AG04449 (cell line): ENCODE data around the gene SPACA7.
"Not testable (repeated sequence)": the region's sequence is repeated elsewhere in the genome, so short reads cannot be mapped to it uniquely, and the experiment has no call there.

Experiments
- CTCF ChIA-PET: fragments of 350-600 bp; formaldehyde crosslinking; extraction: SDS; loops from one replicate; lab custom pipeline; 2021; ENCODE audit warnings: antibody characterized with exemption; lab: Yijun Ruan, JAX
- POLR2A ChIA-PET: fragments of 400-600, 350-600 bp; formaldehyde crosslinking; extraction: SDS; loops from one replicate; lab custom pipeline; 2020; ENCODE audit warnings: antibody characterized with exemption, inconsistent platforms; lab: Yijun Ruan, JAX
- DNase-seq: peaks from one replicate; pipeline ENCODE4 v3.0.0-alpha.2; 2010; ENCODE audit warnings: low read depth, low spot score
- H3K4me3 ChIP-seq: 2 replicates; pipeline ENCODE4 v1.5.1; 2011; ENCODE audit warnings: low read depth, mild to moderate bottlenecking, control low read depth, low read length
- CTCF ChIP-seq: IDR thresholded peaks from one replicate; pipeline ENCODE4 v1.5.1; 2011; ENCODE audit warnings: mild to moderate bottlenecking, moderate library complexity, low read length, control low read depth, inconsistent platforms; ENCODE audit not compliant: insufficient read depth; ENCODE audit errors: missing control alignments

The SPACA7 gene

DNA sequence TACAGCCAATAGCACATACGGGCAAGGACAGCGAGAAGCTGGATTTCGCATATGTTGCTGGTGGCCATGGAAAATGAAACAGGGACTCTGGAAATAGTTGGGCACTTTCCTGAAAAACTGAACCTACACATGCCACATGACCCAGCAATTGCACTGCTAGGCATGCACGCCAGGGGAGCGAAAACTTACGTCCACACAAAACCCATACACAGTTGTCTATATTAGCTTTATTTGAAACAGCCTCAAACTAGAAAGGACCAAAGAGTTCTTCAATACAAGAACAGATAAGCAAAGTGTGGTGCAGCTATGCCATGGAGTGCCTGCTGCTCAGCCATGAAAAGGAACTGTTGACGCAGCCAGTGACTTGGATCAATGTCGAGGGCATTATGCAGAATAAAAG is 7.3 kb upstream of the SPACA7 start:
- no peak for DNase-seq
- ChIA-PET CTCF (no interaction called here), POLR2A (no interaction called here)
- no peak for TF ChIP-seq CTCF
- no peak overlapping the region for H3K4me3 ChIP-seq

DNA sequence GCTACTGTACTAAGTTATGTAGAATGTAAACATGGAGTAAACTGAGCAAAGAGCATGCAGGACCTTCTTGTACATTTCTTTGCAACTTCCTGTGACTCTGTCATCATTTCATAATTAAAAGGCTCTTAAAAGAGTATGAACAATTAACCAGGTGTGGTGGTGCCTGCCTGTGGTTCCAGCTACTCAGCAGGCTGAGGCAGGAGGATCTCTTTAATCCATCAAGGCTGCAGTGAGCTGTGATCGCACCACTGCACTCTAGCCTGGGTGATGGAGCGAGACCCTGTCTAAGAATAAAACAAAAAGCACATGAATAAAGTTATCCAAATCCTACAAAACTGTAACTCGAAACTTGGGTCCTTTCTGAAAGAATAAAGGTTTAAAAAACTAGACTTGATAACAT is 5.8 kb upstream of the SPACA7 start:
- no peak for DNase-seq
- CTCF ChIA-PET: no interaction called here
- no peak for TF ChIP-seq CTCF
- H3K4me3 ChIP-seq: no peak overlapping the region
- POLR2A ChIA-PET: no interaction called here

DNA sequence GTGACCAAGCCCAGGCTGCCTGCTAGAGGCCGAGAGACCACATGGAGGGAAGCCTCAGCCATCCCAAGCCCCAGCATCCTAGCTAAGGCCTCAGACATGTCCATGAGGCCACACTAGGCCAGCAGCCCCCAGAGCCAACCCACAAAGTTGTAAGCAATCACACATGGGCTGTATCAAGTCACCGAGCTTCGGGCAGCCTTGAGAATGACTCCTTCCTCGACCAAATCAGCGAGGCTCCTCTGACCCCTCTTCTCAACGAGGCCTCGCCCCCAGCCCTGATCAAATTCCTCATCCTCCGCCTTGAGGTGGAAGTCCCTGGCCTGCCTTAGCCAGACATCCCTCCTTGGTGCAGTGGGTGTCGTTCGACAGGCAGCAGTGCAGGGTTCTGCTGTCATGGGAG is 1.9 kb upstream of the SPACA7 start:
- CTCF ChIA-PET: no interaction called here
- no peak for TF ChIP-seq CTCF
- DNase-seq: no peak
- POLR2A ChIA-PET: no interaction called here
- no peak overlapping the region for H3K4me3 ChIP-seq

GRCh38 chr13:112391746-112392145 is 15.6 kb downstream of the SPACA7 start:
- DNase-seq: no peak
- H3K4me3 ChIP-seq: no peak overlapping the region
- ChIA-PET CTCF (no interaction called here), POLR2A (no interaction called here)
- no peak for TF ChIP-seq CTCF

GRCh38 chr13:112392719-112393118 is 16.6 kb downstream of the SPACA7 start:
- TF ChIP-seq CTCF: no peak
- no peak overlapping the region for H3K4me3 ChIP-seq
- POLR2A ChIA-PET: no interaction called here
- CTCF ChIA-PET: no interaction called here
- no peak for DNase-seq

- CTCF ChIA-PET, DNase-seq, H3K4me3 ChIP-seq, POLR2A ChIA-PET: not testable (repeated sequence)
These were observed 18.9 kb downstream of the SPACA7 start for GRCh38 chr13:112395022-112395421.

DNA sequence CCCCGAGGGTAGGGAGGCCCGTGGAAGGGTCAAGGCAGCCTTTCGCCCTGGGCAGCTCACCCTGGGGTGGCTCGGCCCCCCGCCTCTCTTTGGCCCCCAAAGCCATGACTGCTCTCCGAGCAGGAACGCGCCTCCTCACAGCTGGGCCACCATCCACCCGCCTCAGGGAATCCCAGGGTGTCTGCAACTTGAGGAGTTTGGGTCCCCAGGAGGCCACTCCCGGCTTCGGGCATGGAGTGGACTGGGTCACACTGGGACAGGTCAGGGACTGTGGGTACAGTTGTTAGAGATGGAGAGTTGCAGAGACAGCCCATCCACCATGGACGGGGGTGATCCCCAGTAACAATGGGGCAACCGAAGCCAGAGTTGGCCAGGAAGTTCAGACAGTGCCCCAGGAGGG is 19.8 kb downstream of the SPACA7 start:
- H3K4me3 ChIP-seq, CTCF ChIA-PET, DNase-seq, POLR2A ChIA-PET: not testable (repeated sequence)

GRCh38 chr13:112397108-112397507 is 21.0 kb downstream of the SPACA7 start:
- no peak for TF ChIP-seq CTCF
- CTCF ChIA-PET: no interaction called here
- no peak overlapping the region for H3K4me3 ChIP-seq
- POLR2A ChIA-PET: no interaction called here
- no peak for DNase-seq

- POLR2A ChIA-PET, DNase-seq, CTCF ChIA-PET, H3K4me3 ChIP-seq: not testable (repeated sequence)
These were observed 22.2 kb downstream of the SPACA7 start for GRCh38 chr13:112398347-112398746.

GRCh38 chr13:112409828-112410227 is 33.7 kb downstream of the SPACA7 start:
- H3K4me3 ChIP-seq, POLR2A ChIA-PET, DNase-seq, CTCF ChIA-PET: not testable (repeated sequence)
